K562 (cell line): Measurements from ENCODE around the gene NOD1. TPM values are rescaled to one million over a fixed set of nuclear protein-coding genes. Genes with fewer than 3 reads are reported as not detected.

ENCODE experiments used
- ATAC-seq: fragments of 200-7000 bp; cut with Tn5 transposase; 3 replicates; pipeline ENCODE4 v1.9.1; 2020; ENCODE audit warnings: moderate library complexity
- BruUV-seq: library from RNA; stranded (reverse); fragments of 400-500 nt; replicated peaks from 2 replicates; lab custom pipeline; 2021; lab: Mats Ljungman, UMichigan
- CTCF ChIA-PET: fragments of 300-600 bp; formaldehyde crosslinking; extraction: SDS; loops from one replicate; lab custom pipeline; 2021; ENCODE audit warnings: low intra/inter-chr PET ratio; lab: Yijun Ruan, JAX
- POLR2A ChIA-PET: fragments of 300-600, 350-650 bp; sonication (Branson Sonifier 250); formaldehyde crosslinking; extraction: SDS; loops from one replicate; lab custom pipeline; 2021; ENCODE audit warnings: antibody characterized with exemption, inconsistent platforms; lab: Yijun Ruan, JAX
- DNase-seq, 4 experiments: peaks; one replicate each; pipeline versions ENCODE4 v3.0.0 to v3.0.0-alpha.2; 2011 to 2018; ENCODE audit warnings: low spot score in 3 of 4, mixed read lengths in 3 of 4; ENCODE audit errors: extremely low read depth in 1 of 4
- FAIRE-seq: peaks from 2 replicates; lab custom pipeline; 2011; peaks lifted over from hg19 to GRCh38; lab: Jason Lieb, UNC
- H2AFZ ChIP-seq: 2 replicates; pipeline ENCODE4 v1.6.0; 2011; ENCODE audit warnings: low read depth, low read length, control low read depth, inconsistent platforms
- H3K27ac ChIP-seq: fragments of 200-600 bp; 3 replicates; pipeline ENCODE4 v1.8.0; 2011; ENCODE audit warnings: low read depth, mild to moderate bottlenecking, control low read depth, inconsistent platforms, low read length, moderate library complexity, mixed read lengths; ENCODE audit errors: extremely low read depth
- H3K27me3 ChIP-seq, 2 experiments: fragments of 300-600 bp in 1 of 2; 2 replicates in 1 of 2; 3 replicates in 1 of 2; pipeline versions ENCODE4 v1.6.0 to v1.8.0; 2011; ENCODE audit warnings: inconsistent platforms in 2 of 2, low read length in 2 of 2, mild to moderate bottlenecking in 1 of 2, mixed read lengths in 1 of 2, moderate library complexity in 1 of 2; ENCODE audit not compliant: control insufficient read depth in 2 of 2, insufficient read depth in 2 of 2
- H3K36me3 ChIP-seq: fragments of 300-600 bp; 3 replicates; pipeline ENCODE4 v1.8.0; 2011; ENCODE audit warnings: mild to moderate bottlenecking, low read length, inconsistent platforms; ENCODE audit not compliant: control insufficient read depth, insufficient read depth
- H3K4me1 ChIP-seq, 2 experiments: fragments of 200-600 bp in 1 of 2; replicated peaks in 1 of 2; 2 replicates in 1 of 2; 3 replicates in 1 of 2; pipeline versions ENCODE4 v1.5.1 to v1.8.0; 2011; ENCODE audit warnings: inconsistent platforms in 2 of 2, low read length in 2 of 2, mild to moderate bottlenecking in 1 of 2, mixed read lengths in 1 of 2, moderate library complexity in 1 of 2; ENCODE audit not compliant: control insufficient read depth in 2 of 2, insufficient read depth in 2 of 2
- H3K4me2 ChIP-seq: 2 replicates; pipeline ENCODE4 v1.6.1; 2011; ENCODE audit warnings: low read length, control low read depth, inconsistent platforms, mixed read lengths; ENCODE audit not compliant: insufficient read depth
- H3K4me3 ChIP-seq: fragments of 200-600 bp; sonication (generic), shearing (Covaris generic); 2 replicates; pipeline ENCODE4 v1.5.1; 2016; ENCODE audit warnings: control low read depth, inconsistent platforms
- H3K79me2 ChIP-seq: fragments of 200-600 bp; 3 replicates; pipeline ENCODE4 v1.8.0; 2011; ENCODE audit warnings: low read length, inconsistent platforms; ENCODE audit not compliant: control insufficient read depth, insufficient read depth
- H3K9ac ChIP-seq, 2 experiments: 2 replicates each; pipeline versions ENCODE4 v1.6.0 to v1.6.1; 2011; ENCODE audit warnings: low read depth in 2 of 2, low read length in 2 of 2, control low read depth in 1 of 2, inconsistent platforms in 1 of 2, mild to moderate bottlenecking in 1 of 2, mixed read lengths in 1 of 2; ENCODE audit not compliant: insufficient read depth in 1 of 2
- H3K9me1 ChIP-seq: one replicate; pipeline ENCODE4 v1.6.0; 2011; ENCODE audit warnings: inconsistent platforms, mild to moderate bottlenecking, low read length, moderate library complexity; ENCODE audit not compliant: control insufficient read depth, insufficient read depth
- H3K9me3 ChIP-seq: replicated peaks from 2 replicates; pipeline ENCODE4 v1.5.1; 2011; ENCODE audit warnings: low read depth, low read length, inconsistent platforms; ENCODE audit not compliant: control insufficient read depth, insufficient read depth
- H4K20me1 ChIP-seq: replicated peaks from 2 replicates; pipeline ENCODE4 v1.6.1; 2011; ENCODE audit warnings: low read length, inconsistent platforms, mixed read lengths; ENCODE audit not compliant: control insufficient read depth, insufficient read depth
- ATF1 ChIP-seq, 2 experiments: fragments of 450-650 bp in 1 of 2; IDR thresholded peaks; 2 replicates each; pipeline ENCODE4 v1.6.1; 2016; ENCODE audit warnings: missing compliant biosample characterization in 1 of 2, missing genetic modification characterization in 1 of 2
- EHMT2 ChIP-seq: fragments of 450-650 bp; IDR thresholded peaks from 2 replicates; pipeline ENCODE4 v1.6.1; 2018; ENCODE audit warnings: antibody characterized with exemption
- MEF2A ChIP-seq: IDR thresholded peaks from 2 replicates; pipeline ENCODE4 v1.6.1; 2011; ENCODE audit warnings: low read depth, mild to moderate bottlenecking, low read length, moderate library complexity; ENCODE audit not compliant: control insufficient read depth
- MEF2D ChIP-seq: conservative IDR thresholded peaks from 2 replicates; pipeline ENCODE4 v1.6.1; 2016; ENCODE audit warnings: low read depth, missing genetic modification characterization, missing compliant biosample characterization
- NFATC3 ChIP-seq: fragments of 450-650 bp; IDR thresholded peaks from 2 replicates; pipeline ENCODE4 v1.6.1; 2017; ENCODE audit warnings: mild to moderate bottlenecking
- NFE2L1 ChIP-seq: fragments of 450-650 bp; IDR thresholded peaks from 2 replicates; pipeline ENCODE4 v1.6.1; 2016; ENCODE audit warnings: missing genetic modification characterization, low read depth, mild to moderate bottlenecking, missing compliant biosample characterization, moderate library complexity, borderline replicate concordance
- RAD21 ChIP-seq, 2 experiments: fragments of 250-450 bp in 1 of 2; fragments of 450-650 bp in 1 of 2; sonication (Bioruptor Pico) in 1 of 2; formaldehyde crosslinking in 1 of 2; IDR thresholded peaks in 1 of 2; conservative IDR thresholded peaks in 1 of 2; 2 replicates each; pipeline versions ENCODE4 v1.4.0 to v1.8.0; 2020 to 2022; ENCODE audit warnings: mild to moderate bottlenecking in 2 of 2, moderate library complexity in 1 of 2
- SMC3 ChIP-seq: conservative IDR thresholded peaks from 2 replicates; pipeline ENCODE4 v1.6.1; 2011; ENCODE audit warnings: low read depth, low read length, improper control_type of control experiment; ENCODE audit not compliant: insufficient read depth
- SREBF1 ChIP-seq: fragments of 150-350 bp; IDR thresholded peaks from 2 replicates; pipeline ENCODE4 v1.6.1; 2014; ENCODE audit warnings: antibody characterized with exemption, low read depth, low read length, borderline replicate concordance
- TBL1XR1 ChIP-seq, 2 experiments: IDR thresholded peaks; 2 replicates each; pipeline ENCODE4 v1.6.1; 2012; ENCODE audit warnings: improper control_type of control experiment in 2 of 2, low read length in 2 of 2, mild to moderate bottlenecking in 1 of 2
- TRIM28 ChIP-seq: fragments of 450-650 bp; IDR thresholded peaks from 2 replicates; pipeline ENCODE4 v1.6.1; 2017
- ZNF263 ChIP-seq: sonication (generic); formaldehyde crosslinking; IDR thresholded peaks from 2 replicates; pipeline ENCODE4 v1.8.0; 2022; ENCODE audit warnings: mild to moderate bottlenecking, missing genetic modification reagents, borderline replicate concordance
- ZSCAN29 ChIP-seq: fragments of 450-650 bp; IDR thresholded peaks from 2 replicates; pipeline ENCODE4 v1.6.1; 2017
- WGBS: fragments of 100-300 bp; shearing (Covaris generic); methylation state at CpG from one replicate; pipeline ENCODE4 v1.1.6; 2016; ENCODE audit warnings: low coverage, mixed read lengths; ENCODE audit not compliant: insufficient coverage; ENCODE audit errors: missing lambda C conversion rate; 5-methylcytosine and 5-hydroxymethylcytosine counted together
- in situ Hi-C: fragments of 300-500 bp; cut with MboI; formaldehyde crosslinking; loops from 4 replicates; pipeline ENCODE4 v1.15.0; 2018; ENCODE audit warnings: inconsistent platforms, mixed read lengths
- intact Hi-C: fragments of 100-400 bp; cut with micrococcal nuclease; formaldehyde crosslinking; loops from 2 replicates; pipeline ENCODE4 v1.14.2; 2022
- polyA plus RNA-seq, 8 experiments: library from polyadenylated mRNA; depleted of rRNA in 4 of 8; stranded (reverse) in 5 of 8; unstranded in 3 of 8; fragments of >200 nt; fragmentation: Nextera tagmentation in 2 of 8; fragmentation: Illumina TruSeq in 1 of 8; extraction: Ambion mirVana in 2 of 8; extraction: Trizol in 1 of 8; gene quantifications; 2 replicates each; pipeline versions ENCODE4 v1.2.1 to v1.2.3, GENCODE V29; 2011 to 2014; ENCODE audit warnings: inconsistent platforms in 1 of 8, missing spikeins in 1 of 8
- total RNA-seq, 7 experiments: library from RNA; depleted of rRNA in 6 of 7; stranded (reverse); fragments of >200 nt in 6 of 7; fragmentation: Illumina TruSeq in 2 of 7; extraction: Trizol in 2 of 7; gene quantifications; 2 replicates each; pipeline versions ENCODE4 v1.2.1 to v1.2.3, GENCODE V29; 2011 to 2021; ENCODE audit warnings: low replicate concordance in 1 of 7
- TF ChIP-seq, protein P1 (sequence below): fragments of 450-650 bp; formaldehyde crosslinking; IDR thresholded peaks from 2 replicates; pipeline ENCODE4 v1.4.0; 2022; ENCODE audit warnings: mild to moderate bottlenecking, moderate library complexity
- TF ChIP-seq, protein P2 (sequence below): fragments of 250-450 bp; sonication (Bioruptor Pico); IDR thresholded peaks from 2 replicates; pipeline ENCODE4 v1.8.0; 2022; ENCODE audit warnings: inconsistent platforms, mild to moderate bottlenecking, moderate library complexity, borderline replicate concordance
- TF ChIP-seq, protein P3 (sequence below): sonication (generic); formaldehyde crosslinking; IDR thresholded peaks from 2 replicates; pipeline ENCODE4 v1.8.0; 2022; ENCODE audit warnings: mild to moderate bottlenecking, low read depth, missing genetic modification reagents
- TF ChIP-seq, protein P4 (sequence below): fragments of 250-450 bp; sonication (Bioruptor Pico); IDR thresholded peaks from 2 replicates; pipeline ENCODE4 v1.8.0; 2021; ENCODE audit warnings: mild to moderate bottlenecking, moderate library complexity

Gene NOD1
- total and polyA plus RNA-seq, 9 of the 15 experiments (the other 6 are each of a cell fraction or from before 2014, with no cell fraction given), result 0.34 to 7.1 (median 4.7) TPM

DNA sequence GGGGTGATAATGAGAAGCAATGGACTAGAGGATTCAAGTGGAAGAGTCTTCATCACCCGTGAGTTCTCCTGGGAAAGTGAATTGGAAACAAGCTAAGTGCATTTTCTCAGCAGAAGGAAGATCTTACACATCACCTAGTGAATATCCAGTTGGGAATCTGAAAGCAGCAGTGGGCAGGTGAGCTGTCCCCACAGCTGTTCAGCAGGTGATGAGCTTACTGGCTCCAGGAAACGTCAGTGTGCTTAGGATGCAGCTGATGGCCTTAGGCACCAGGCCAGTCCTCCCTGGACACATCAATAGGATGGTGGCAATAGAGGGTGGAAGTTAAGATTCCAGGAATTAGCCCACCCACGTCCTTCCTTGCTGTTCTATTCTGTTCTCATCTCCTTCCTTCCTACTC, 66.7 kb downstream of the NOD1 start:
- no peaks in the 10 kb centered on the region for H3K9me1 ChIP-seq
- no peak overlapping the region for H3K27ac ChIP-seq
- no TSS peak for BruUV-seq
- H3K9me3 ChIP-seq, result peaks cover 5% of the 10 kb centered on the region; the same call in 1 of the 2 replicates
- no peaks in the 10 kb centered on the region for H3K27me3 ChIP-seq
- ChIA-PET CTCF (interaction anchor here (3.4 kb wide), 1 partner anchor 136 kb away, joined by 25 read pairs; no protein-coding TSS in a partner anchor), POLR2A (no interaction called here)
- H3K9ac ChIP-seq, result no peak overlapping the region
- ATAC-seq (no peak), FAIRE-seq (no peak), DNase-seq (no peak)
- TF ChIP-seq EHMT2 (no peak), ATF1 (CRISPR knock-in tag; IDR thresholded peaks at IDR 0.05) (no peak), ATF1 (tag; IDR thresholded peaks at IDR 0.05) (no peak), ZSCAN29 (no peak), TBL1XR1 (IDR thresholded peaks at IDR 0.05; ENCODE audit: low read length in 2 of 2) (no peak), SMC3 (no peak), MEF2D (no peak), RAD21 (CRISPR knock-in tag; conservative IDR thresholded peaks at IDR 0.05 in 1 of 2, IDR thresholded peaks at IDR 0.05 in 1 of 2) (no peak), SREBF1 (no peak), MEF2A (no peak), TRIM28 (no peak), ZNF263 (CRISPR knock-in tag) (no peak), NFATC3 (no peak), NFE2L1 (tag) (no peak)
- TF ChIP-seq, protein P1, sequence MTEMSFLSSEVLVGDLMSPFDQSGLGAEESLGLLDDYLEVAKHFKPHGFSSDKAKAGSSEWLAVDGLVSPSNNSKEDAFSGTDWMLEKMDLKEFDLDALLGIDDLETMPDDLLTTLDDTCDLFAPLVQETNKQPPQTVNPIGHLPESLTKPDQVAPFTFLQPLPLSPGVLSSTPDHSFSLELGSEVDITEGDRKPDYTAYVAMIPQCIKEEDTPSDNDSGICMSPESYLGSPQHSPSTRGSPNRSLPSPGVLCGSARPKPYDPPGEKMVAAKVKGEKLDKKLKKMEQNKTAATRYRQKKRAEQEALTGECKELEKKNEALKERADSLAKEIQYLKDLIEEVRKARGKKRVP (CRISPR knock-in tag), result no peak
- TF ChIP-seq, protein P2, sequence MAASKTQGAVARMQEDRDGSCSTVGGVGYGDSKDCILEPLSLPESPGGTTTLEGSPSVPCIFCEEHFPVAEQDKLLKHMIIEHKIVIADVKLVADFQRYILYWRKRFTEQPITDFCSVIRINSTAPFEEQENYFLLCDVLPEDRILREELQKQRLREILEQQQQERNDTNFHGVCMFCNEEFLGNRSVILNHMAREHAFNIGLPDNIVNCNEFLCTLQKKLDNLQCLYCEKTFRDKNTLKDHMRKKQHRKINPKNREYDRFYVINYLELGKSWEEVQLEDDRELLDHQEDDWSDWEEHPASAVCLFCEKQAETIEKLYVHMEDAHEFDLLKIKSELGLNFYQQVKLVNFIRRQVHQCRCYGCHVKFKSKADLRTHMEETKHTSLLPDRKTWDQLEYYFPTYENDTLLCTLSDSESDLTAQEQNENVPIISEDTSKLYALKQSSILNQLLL, result no peak
- TF ChIP-seq, protein P3, sequence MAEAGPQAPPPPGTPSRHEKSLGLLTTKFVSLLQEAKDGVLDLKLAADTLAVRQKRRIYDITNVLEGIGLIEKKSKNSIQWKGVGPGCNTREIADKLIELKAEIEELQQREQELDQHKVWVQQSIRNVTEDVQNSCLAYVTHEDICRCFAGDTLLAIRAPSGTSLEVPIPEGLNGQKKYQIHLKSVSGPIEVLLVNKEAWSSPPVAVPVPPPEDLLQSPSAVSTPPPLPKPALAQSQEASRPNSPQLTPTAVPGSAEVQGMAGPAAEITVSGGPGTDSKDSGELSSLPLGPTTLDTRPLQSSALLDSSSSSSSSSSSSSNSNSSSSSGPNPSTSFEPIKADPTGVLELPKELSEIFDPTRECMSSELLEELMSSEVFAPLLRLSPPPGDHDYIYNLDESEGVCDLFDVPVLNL, result no peak
- TF ChIP-seq, protein P4, sequence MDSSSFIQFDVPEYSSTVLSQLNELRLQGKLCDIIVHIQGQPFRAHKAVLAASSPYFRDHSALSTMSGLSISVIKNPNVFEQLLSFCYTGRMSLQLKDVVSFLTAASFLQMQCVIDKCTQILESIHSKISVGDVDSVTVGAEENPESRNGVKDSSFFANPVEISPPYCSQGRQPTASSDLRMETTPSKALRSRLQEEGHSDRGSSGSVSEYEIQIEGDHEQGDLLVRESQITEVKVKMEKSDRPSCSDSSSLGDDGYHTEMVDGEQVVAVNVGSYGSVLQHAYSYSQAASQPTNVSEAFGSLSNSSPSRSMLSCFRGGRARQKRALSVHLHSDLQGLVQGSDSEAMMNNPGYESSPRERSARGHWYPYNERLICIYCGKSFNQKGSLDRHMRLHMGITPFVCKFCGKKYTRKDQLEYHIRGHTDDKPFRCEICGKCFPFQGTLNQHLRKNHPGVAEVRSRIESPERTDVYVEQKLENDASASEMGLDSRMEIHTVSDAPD (CRISPR knock-in tag), result no peak
- no peak overlapping the region for H3K4me2 ChIP-seq
- intact Hi-C loops, result loop anchor here (2.0 kb wide), 4 partner anchors 127 to 247 kb away; partner anchors contain the start of gene ZNRF2
- H3K79me2 ChIP-seq, result no peaks in the 10 kb centered on the region
- in situ Hi-C loops, result loop anchor here (5.0 kb wide), 2 partner anchors 135 to 250 kb away; no protein-coding TSS in a partner anchor
- WGBS, result 15% methylated on average over 3 of the region's 3 CpGs
- H3K4me1 ChIP-seq, result no peaks in the 10 kb centered on the region; a peak in 1 of 5 replicates
- H2AFZ ChIP-seq, result no peak overlapping the region
- H4K20me1 ChIP-seq, result no peaks in the 10 kb centered on the region
- H3K4me3 ChIP-seq, result no peak overlapping the region
- no peaks in the 10 kb centered on the region for H3K36me3 ChIP-seq
